PC-9 (cell line): ENCODE data around the gene ALS2. TPM values are rescaled to one million over a fixed set of nuclear protein-coding genes. Genes with fewer than 3 reads are reported as not detected.
A peak's percentile ranks its signal among the peaks of the same experiment; 100 is the strongest.

Experiments
- BruUV-seq: library from RNA; stranded (reverse); fragments of 400-500 nt; replicated peaks from 2 replicates; lab custom pipeline; 2021; lab: Mats Ljungman, UMichigan
- CTCF ChIA-PET: fragments of 300-600 bp; sonication (Branson Sonifier 250); formaldehyde crosslinking; loops from one replicate; lab custom pipeline; 2022; ENCODE audit warnings: antibody characterized with exemption; lab: Charles Lee
- POLR2A ChIA-PET: fragments of 300-600 bp; sonication (Branson Sonifier 250); formaldehyde crosslinking; loops from one replicate; lab custom pipeline; 2022; ENCODE audit warnings: antibody characterized with exemption; ENCODE audit not compliant: unreplicated experiment; lab: Charles Lee
- DNase-seq, 2 experiments: peaks; one replicate each; pipeline versions ENCODE4 v3.0.0 to v3.0.0-alpha.2; 2015 to 2022; ENCODE audit warnings: mixed read lengths in 1 of 2
- H2AFZ ChIP-seq: fragments of 200-600 bp; sonication (generic); 2 replicates; pipeline ENCODE4 v1.8.1; 2017; ENCODE audit warnings: antibody characterized with exemption
- H3F3A ChIP-seq: fragments of 200-600 bp; sonication (generic); 2 replicates; pipeline ENCODE4 v1.8.1; 2017; ENCODE audit warnings: antibody characterized with exemption, mild to moderate bottlenecking, low read depth; ENCODE audit not compliant: insufficient read depth
- H3K27ac ChIP-seq: fragments of 200-600 bp; sonication (generic); 2 replicates; pipeline ENCODE4 v1.6.1; 2016; ENCODE audit warnings: mixed run types
- H3K27me3 ChIP-seq: fragments of 200-600 bp; sonication (generic); 2 replicates; pipeline ENCODE4 v1.6.1; 2016; ENCODE audit warnings: low read depth, mixed run types; ENCODE audit not compliant: insufficient read depth
- H3K36me3 ChIP-seq: fragments of 200-600 bp; sonication (generic); 2 replicates; pipeline ENCODE4 v1.6.1; 2016; ENCODE audit warnings: low read depth, mixed run types
- H3K4me1 ChIP-seq: fragments of 200-600 bp; sonication (generic); replicated peaks from 2 replicates; pipeline ENCODE4 v1.6.1; 2016; ENCODE audit warnings: mixed run types; ENCODE audit not compliant: insufficient read depth
- H3K4me2 ChIP-seq: fragments of 200-600 bp; sonication (generic); 2 replicates; pipeline ENCODE4 v1.6.1; 2017; ENCODE audit warnings: mixed run types
- H3K4me3 ChIP-seq: fragments of 200-600 bp; sonication (generic); 2 replicates; pipeline ENCODE4 v1.6.1; 2016; ENCODE audit warnings: mixed run types
- H3K79me2 ChIP-seq: fragments of 200-600 bp; sonication (generic); 2 replicates; pipeline ENCODE4 v1.6.1; 2017; ENCODE audit warnings: low read depth, mixed run types
- H3K9me2 ChIP-seq: fragments of 200-600 bp; sonication (generic); 2 replicates; pipeline ENCODE4 v1.8.1; 2017; ENCODE audit warnings: mild to moderate bottlenecking; ENCODE audit not compliant: insufficient read depth
- H3K9me3 ChIP-seq: fragments of 200-600 bp; sonication (generic); 2 replicates; pipeline ENCODE4 v1.8.1; 2016; ENCODE audit warnings: low read depth; ENCODE audit not compliant: insufficient read depth
- H4K20me1 ChIP-seq: fragments of 200-600 bp; sonication (generic); 2 replicates; pipeline ENCODE4 v1.8.1; 2017; ENCODE audit not compliant: insufficient read depth
- EZH2 ChIP-seq: fragments of 200-600 bp; sonication (generic); IDR thresholded peaks from 2 replicates; pipeline ENCODE4 v1.8.0; 2017; ENCODE audit warnings: antibody characterized with exemption, low read depth
- intact Hi-C: fragments of 100-400 bp; cut with micrococcal nuclease; formaldehyde crosslinking; loops from one replicate; pipeline ENCODE4 v1.10.0; 2022; ENCODE audit not compliant: unreplicated experiment
- total RNA-seq: library from RNA; stranded (reverse); gene quantifications from 2 replicates; pipeline ENCODE4 v1.2.3, GENCODE V29; 2021
- TF ChIP-seq, protein P1 (sequence below): fragments of 200-600 bp; sonication (generic); conservative IDR thresholded peaks from 2 replicates; pipeline ENCODE4 v1.6.1; 2017; ENCODE audit warnings: mixed run types, antibody characterized with exemption, mild to moderate bottlenecking, moderate library complexity

ALS2 gene
- total RNA-seq, 1 experiment from 2014 or later: 27.6 TPM

- H3K36me3 ChIP-seq: no peaks in the 10 kb centered on the region
- no peak overlapping the region for H3K4me3 ChIP-seq
- H3K27me3 ChIP-seq: no peaks in the 10 kb centered on the region
- peak overlapping the region; percentile 39; the same call in 1 of the 2 replicates for H3K4me2 ChIP-seq
- H3K27ac ChIP-seq: peak overlapping the region; percentile 82
- no peaks in the 10 kb centered on the region for H3K79me2 ChIP-seq
- H3K9me3 ChIP-seq: no peaks in the 10 kb centered on the region
- H3F3A ChIP-seq: peaks cover 23% of the 10 kb centered on the region
- POLR2A ChIA-PET: interaction anchor here (0.6 kb wide), 1 partner anchor 57 kb away, joined by 3 read pairs; no protein-coding TSS in a partner anchor
- CTCF ChIA-PET: no interaction called here
- H4K20me1 ChIP-seq: no peaks in the 10 kb centered on the region
- H3K4me1 ChIP-seq: peaks cover 28% of the 10 kb centered on the region
- TSS peak; percentile 97 for BruUV-seq
- peak in 1 of 2 experiments; percentile 38 for DNase-seq
- TF ChIP-seq, protein P1, sequence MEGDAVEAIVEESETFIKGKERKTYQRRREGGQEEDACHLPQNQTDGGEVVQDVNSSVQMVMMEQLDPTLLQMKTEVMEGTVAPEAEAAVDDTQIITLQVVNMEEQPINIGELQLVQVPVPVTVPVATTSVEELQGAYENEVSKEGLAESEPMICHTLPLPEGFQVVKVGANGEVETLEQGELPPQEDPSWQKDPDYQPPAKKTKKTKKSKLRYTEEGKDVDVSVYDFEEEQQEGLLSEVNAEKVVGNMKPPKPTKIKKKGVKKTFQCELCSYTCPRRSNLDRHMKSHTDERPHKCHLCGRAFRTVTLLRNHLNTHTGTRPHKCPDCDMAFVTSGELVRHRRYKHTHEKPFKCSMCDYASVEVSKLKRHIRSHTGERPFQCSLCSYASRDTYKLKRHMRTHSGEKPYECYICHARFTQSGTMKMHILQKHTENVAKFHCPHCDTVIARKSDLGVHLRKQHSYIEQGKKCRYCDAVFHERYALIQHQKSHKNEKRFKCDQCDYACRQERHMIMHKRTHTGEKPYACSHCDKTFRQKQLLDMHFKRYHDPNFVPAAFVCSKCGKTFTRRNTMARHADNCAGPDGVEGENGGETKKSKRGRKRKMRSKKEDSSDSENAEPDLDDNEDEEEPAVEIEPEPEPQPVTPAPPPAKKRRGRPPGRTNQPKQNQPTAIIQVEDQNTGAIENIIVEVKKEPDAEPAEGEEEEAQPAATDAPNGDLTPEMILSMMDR: no peak
- no peak for TF ChIP-seq EZH2
- H3K9me2 ChIP-seq: no peaks in the 10 kb centered on the region
- intact Hi-C loops: no loop called here
- peak overlapping the region; percentile 31; the same call in 1 of the 2 replicates for H2AFZ ChIP-seq
Observed at GRCh38 chr2:201797175-201797840, 16.6 kb upstream of the ALS2 start.

DNA sequence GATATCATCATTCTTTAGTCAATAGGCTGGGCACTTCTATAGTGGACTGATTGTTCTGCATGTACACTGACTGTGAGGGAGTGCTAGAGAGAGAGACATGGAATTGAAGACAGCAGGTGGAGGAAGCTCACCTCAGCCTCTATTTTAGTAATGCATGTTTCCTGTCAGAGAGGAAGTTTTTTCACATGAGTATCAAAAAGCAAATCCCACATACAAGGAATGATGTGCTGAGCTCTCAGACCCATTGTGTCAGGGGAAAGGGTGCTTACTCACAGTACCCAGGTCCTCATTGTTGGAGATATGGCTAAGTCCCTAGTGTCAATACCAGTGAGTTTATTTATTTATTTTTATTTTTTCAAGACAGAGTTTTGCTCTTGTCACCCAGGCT, 15.7 kb upstream of the ALS2 start:
- no peak overlapping the region for H2AFZ ChIP-seq
- H3K27me3 ChIP-seq: no peaks in the 10 kb centered on the region
- no peaks in the 10 kb centered on the region for H3K36me3 ChIP-seq
- H3K9me2 ChIP-seq: no peaks in the 10 kb centered on the region
- H4K20me1 ChIP-seq: no peaks in the 10 kb centered on the region
- no peaks in the 10 kb centered on the region for H3K9me3 ChIP-seq
- H3K79me2 ChIP-seq: no peaks in the 10 kb centered on the region
- no peak overlapping the region for H3K27ac ChIP-seq
- peaks cover 23% of the 10 kb centered on the region for H3F3A ChIP-seq
- no peak overlapping the region for H3K4me2 ChIP-seq
- no peak for DNase-seq
- intact Hi-C loops: loop anchor here (1.0 kb wide), 1 partner anchor 382 kb away; no protein-coding TSS in a partner anchor
- no TSS peak for BruUV-seq
- H3K4me3 ChIP-seq: no peak overlapping the region
- H3K4me1 ChIP-seq: peaks cover 28% of the 10 kb centered on the region
- ChIA-PET POLR2A (no interaction called here), CTCF (interaction anchor here (0.6 kb wide), 1 partner anchor 454 kb away, joined by 12 read pairs; no protein-coding TSS in a partner anchor)
- TF ChIP-seq, protein P1: no peak
- TF ChIP-seq EZH2: no peak

DNA sequence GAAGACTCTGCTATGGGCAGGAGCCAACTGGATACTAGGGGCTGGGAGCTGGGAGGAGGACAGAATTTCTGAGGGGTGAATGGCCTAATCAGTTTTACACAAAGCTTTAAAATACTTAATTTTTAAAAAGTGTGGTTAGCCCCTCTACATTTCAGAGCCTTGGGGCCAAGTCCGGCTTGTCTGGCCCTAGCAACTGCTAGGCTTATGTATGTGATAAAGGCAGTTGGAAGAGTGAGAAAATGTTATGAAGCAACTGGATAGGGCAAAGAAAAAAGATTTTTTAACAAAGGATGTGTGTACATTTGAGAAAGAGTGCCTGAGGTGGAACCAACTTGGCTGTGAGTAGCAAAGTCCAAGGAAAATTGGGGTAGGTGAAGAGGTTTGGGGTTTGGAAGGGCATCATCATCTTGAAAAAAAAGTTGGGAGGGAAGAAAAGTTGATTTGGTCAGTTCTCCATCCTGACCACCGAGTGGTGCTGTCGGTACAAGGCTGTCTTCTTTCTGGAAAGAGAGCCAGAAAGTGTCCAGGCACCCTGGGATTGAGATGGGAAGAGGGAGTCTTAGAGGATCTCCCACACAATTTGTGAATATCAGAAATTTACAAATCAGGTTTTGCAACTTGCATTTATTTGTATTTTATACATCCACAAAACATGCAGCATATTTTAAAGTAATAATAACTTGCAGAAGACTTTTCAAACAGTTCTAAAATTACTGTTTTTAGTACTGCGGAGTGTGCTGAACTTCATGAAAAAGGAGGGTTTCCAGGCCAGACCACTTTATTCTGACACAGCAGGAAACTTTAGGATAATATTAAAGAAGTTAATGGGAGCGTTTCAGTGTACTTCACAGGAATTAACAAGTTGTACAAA, 15.1 kb upstream of the ALS2 start:
- BruUV-seq: no TSS peak
- CTCF ChIA-PET: interaction anchor here (0.6 kb wide), 1 partner anchor 454 kb away, joined by 12 read pairs; no protein-coding TSS in a partner anchor
- POLR2A ChIA-PET: no interaction called here
- no peaks in the 10 kb centered on the region for H3K79me2 ChIP-seq
- intact Hi-C loops: loop anchor here (1.0 kb wide), 1 partner anchor 382 kb away; no protein-coding TSS in a partner anchor
- H3K4me3 ChIP-seq: no peak overlapping the region
- H3K4me1 ChIP-seq: peaks cover 28% of the 10 kb centered on the region
- H3K4me2 ChIP-seq: no peak overlapping the region
- no peaks in the 10 kb centered on the region for H3K9me2 ChIP-seq
- H4K20me1 ChIP-seq: no peaks in the 10 kb centered on the region
- H3K27me3 ChIP-seq: no peaks in the 10 kb centered on the region
- no peaks in the 10 kb centered on the region for H3K36me3 ChIP-seq
- H2AFZ ChIP-seq: no peak overlapping the region
- DNase-seq: no peak
- H3K27ac ChIP-seq: no peak overlapping the region
- H3F3A ChIP-seq: peaks cover 23% of the 10 kb centered on the region
- TF ChIP-seq, protein P1: peak; percentile 75
- TF ChIP-seq EZH2: no peak
- no peaks in the 10 kb centered on the region for H3K9me3 ChIP-seq
